Measurements from ENCODE around the gene FSTL5.

GRCh38 chr4:161815841-161816240 is 348.0 kb downstream of the FSTL5 start:
- TF ChIP-seq CTCF (IDR thresholded peaks at IDR 0.05; ENCODE audit: low read depth, low read length, missing input control) (no peak), HNF4G (IDR thresholded peaks at IDR 0.05) (no peak), RAD21 (IDR thresholded peaks at IDR 0.05) (no peak), HNF4A (conservative IDR thresholded peaks at IDR 0.05) (no peak), REST (IDR thresholded peaks at IDR 0.05) (no peak)
